Measurements from ENCODE around the gene NSUN5. TPM values are rescaled to one million over a fixed set of nuclear protein-coding genes. Genes with fewer than 3 reads are reported as not detected.
"Not testable (repeated sequence)": the region's sequence is repeated elsewhere in the genome, so short reads cannot be mapped to it uniquely, and the experiment has no call there.

NSUN5 gene
- total RNA-seq, 1 donor from 2014 or later, result 13.0 TPM

GRCh38 chr7:73313521-73313906 lies 4.9 kb upstream of the NSUN5 start:
- Histone ChIP-seq H3K9me3 (ENCODE audit: control insufficient read depth in 3 of 3, low read length in 3 of 3) (no peaks in the 10 kb centered on the region), H3K27ac (ENCODE audit: low read depth, low read length) (no peak overlapping the region), H3K4me3 (ENCODE audit: low read length in 3 of 3) (no peak overlapping the region), H3K4me1 (ENCODE audit: control insufficient read depth in 3 of 3, insufficient read depth in 3 of 3, low read length in 3 of 3) (peaks cover 0 to 5% (median 5%) of the 10 kb centered on the region in 3 donors), H3K36me3 (ENCODE audit: control insufficient read depth in 3 of 3, insufficient read depth in 3 of 3, low read length in 3 of 3) (no peaks in the 10 kb centered on the region), H3K9ac (ENCODE audit: low read depth in 1 of 3, low read length in 3 of 3) (no peak overlapping the region), H3K27me3 (ENCODE audit: control insufficient read depth in 3 of 3, insufficient read depth in 3 of 3, low read length in 3 of 3) (no peaks in the 10 kb centered on the region)

DNA sequence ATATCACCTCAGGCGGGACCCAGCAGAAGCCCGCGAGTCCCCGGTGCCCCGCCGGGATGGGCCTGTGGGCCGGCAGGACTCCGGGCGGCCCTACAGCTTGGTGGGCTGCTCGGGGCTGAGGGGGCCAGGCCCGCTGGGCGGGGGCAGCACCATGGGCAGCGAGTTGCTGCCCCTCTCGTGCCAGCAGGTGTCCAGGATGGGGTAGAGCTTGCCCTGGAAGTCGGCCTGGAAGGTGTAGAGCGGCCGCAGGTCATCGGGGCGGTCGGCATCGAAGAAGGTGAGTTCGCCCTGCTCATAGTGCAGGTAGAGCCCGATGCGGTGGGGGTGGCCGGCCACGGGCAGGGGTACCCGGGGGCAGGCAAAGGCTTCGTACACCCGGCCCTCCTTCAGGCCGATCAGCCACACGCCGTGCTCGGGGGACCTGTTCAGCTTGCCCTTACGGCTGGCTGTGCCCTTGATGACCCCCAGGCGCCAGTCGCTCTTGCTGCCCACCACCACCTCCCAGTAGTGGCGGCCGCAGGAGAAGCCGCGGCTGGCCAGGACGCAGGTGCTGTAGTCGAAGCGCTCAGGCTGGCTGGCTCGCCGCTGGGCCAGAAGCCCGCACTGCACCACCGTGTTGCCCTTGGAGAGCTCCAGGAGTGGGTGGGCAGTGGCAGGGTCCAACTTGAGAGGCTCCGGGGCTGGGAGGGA lies 4.3 kb upstream of the NSUN5 start:
- Histone ChIP-seq H3K27ac (ENCODE audit: low read depth, low read length) (no peak overlapping the region), H3K9ac (ENCODE audit: low read depth in 1 of 3, low read length in 3 of 3) (no peak overlapping the region), H3K9me3 (ENCODE audit: control insufficient read depth in 3 of 3, low read length in 3 of 3) (no peaks in the 10 kb centered on the region), H3K4me1 (ENCODE audit: control insufficient read depth in 3 of 3, insufficient read depth in 3 of 3, low read length in 3 of 3) (peaks cover 0 to 8% (median 8%) of the 10 kb centered on the region in 3 donors), H3K4me3 (ENCODE audit: low read length in 3 of 3) (no peak overlapping the region), H3K27me3 (ENCODE audit: control insufficient read depth in 3 of 3, insufficient read depth in 3 of 3, low read length in 3 of 3) (no peaks in the 10 kb centered on the region), H3K36me3 (ENCODE audit: control insufficient read depth in 3 of 3, insufficient read depth in 3 of 3, low read length in 3 of 3) (no peaks in the 10 kb centered on the region)

DNA sequence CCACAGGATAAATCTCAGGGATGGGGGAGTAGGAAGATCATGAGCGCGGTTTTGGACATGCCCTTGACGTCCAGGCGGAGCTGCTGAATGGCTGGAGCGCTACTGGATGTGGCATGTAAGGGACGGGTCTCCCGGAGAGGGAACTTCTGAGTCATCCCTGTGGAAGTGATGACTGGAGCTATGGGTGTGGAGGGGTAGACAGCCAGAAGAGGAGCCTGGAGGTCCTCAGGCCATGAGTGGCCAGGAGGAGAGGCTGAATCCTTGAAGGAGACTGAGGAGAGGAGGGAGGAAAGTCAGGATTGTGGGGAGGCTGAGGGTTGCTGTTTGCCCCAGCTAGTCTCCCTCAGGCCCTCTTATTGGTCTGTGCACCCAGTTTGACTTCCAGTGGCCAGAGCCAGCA lies 2.8 kb upstream of the NSUN5 start:
- H3K9me3 ChIP-seq (ENCODE audit: control insufficient read depth in 3 of 3, low read length in 3 of 3); H3K4me3 ChIP-seq (ENCODE audit: low read length in 3 of 3); H3K36me3 ChIP-seq (ENCODE audit: control insufficient read depth in 3 of 3, insufficient read depth in 3 of 3, low read length in 3 of 3); H3K27me3 ChIP-seq (ENCODE audit: control insufficient read depth in 3 of 3, insufficient read depth in 3 of 3, low read length in 3 of 3); H3K27ac ChIP-seq (ENCODE audit: low read depth, low read length); H3K9ac ChIP-seq (ENCODE audit: low read depth in 1 of 3, low read length in 3 of 3): not testable (repeated sequence)
- H3K4me1 ChIP-seq (ENCODE audit: control insufficient read depth in 3 of 3, insufficient read depth in 3 of 3, low read length in 3 of 3), result peaks cover 0 to 13% (median 13%) of the 10 kb centered on the region in 3 donors

- H3K9ac ChIP-seq (ENCODE audit: low read depth in 1 of 3, low read length in 3 of 3), result peak overlapping the region; percentile 69 to 85 (median 82)
Measured at GRCh38 chr7:73308074-73308664, 457 bp downstream of the NSUN5 start.

GRCh38 chr7:73307436-73307835 lies 1.2 kb downstream of the NSUN5 start:
- no peaks in the 10 kb centered on the region for H3K27me3 ChIP-seq (ENCODE audit: control insufficient read depth in 3 of 3, insufficient read depth in 3 of 3, low read length in 3 of 3)
- H3K9ac ChIP-seq (ENCODE audit: low read depth in 1 of 3, low read length in 3 of 3), result peak overlapping the region in 1 of 3 donors; percentile 85
- peaks cover 0 to 13% (median 13%) of the 10 kb centered on the region in 3 donors for H3K4me1 ChIP-seq (ENCODE audit: control insufficient read depth in 3 of 3, insufficient read depth in 3 of 3, low read length in 3 of 3)
- peak overlapping the region in 2 of 3 donors; percentile 82 to 86 for H3K4me3 ChIP-seq (ENCODE audit: low read length in 3 of 3)
- no peak overlapping the region for H3K27ac ChIP-seq (ENCODE audit: low read depth, low read length)
- H3K36me3 ChIP-seq (ENCODE audit: control insufficient read depth in 3 of 3, insufficient read depth in 3 of 3, low read length in 3 of 3), result peaks cover 23 to 26% (median 25%) of the 10 kb centered on the region in 3 donors
- no peaks in the 10 kb centered on the region for H3K9me3 ChIP-seq (ENCODE audit: control insufficient read depth in 3 of 3, low read length in 3 of 3)

More at GRCh38 chr7:73308074-73308664, 457 bp downstream of the NSUN5 start:
- Histone ChIP-seq H3K4me3 (ENCODE audit: low read length in 3 of 3) (peak overlapping the region; percentile 82 to 86 (median 84)), H3K36me3 (ENCODE audit: control insufficient read depth in 3 of 3, insufficient read depth in 3 of 3, low read length in 3 of 3) (peaks cover 20 to 23% (median 20%) of the 10 kb centered on the region in 3 donors), H3K27ac (ENCODE audit: low read depth, low read length) (peak overlapping the region; percentile 44), H3K4me1 (ENCODE audit: control insufficient read depth in 3 of 3, insufficient read depth in 3 of 3, low read length in 3 of 3) (peaks cover 0 to 13% (median 13%) of the 10 kb centered on the region in 3 donors), H3K9me3 (ENCODE audit: control insufficient read depth in 3 of 3, low read length in 3 of 3) (no peaks in the 10 kb centered on the region), H3K27me3 (ENCODE audit: control insufficient read depth in 3 of 3, insufficient read depth in 3 of 3, low read length in 3 of 3) (no peaks in the 10 kb centered on the region)

- H3K27ac ChIP-seq (ENCODE audit: low read depth, low read length); H3K27me3 ChIP-seq (ENCODE audit: control insufficient read depth in 3 of 3, insufficient read depth in 3 of 3, low read length in 3 of 3); H3K9me3 ChIP-seq (ENCODE audit: control insufficient read depth in 3 of 3, low read length in 3 of 3); H3K4me3 ChIP-seq (ENCODE audit: low read length in 3 of 3); H3K9ac ChIP-seq (ENCODE audit: low read depth in 1 of 3, low read length in 3 of 3): not testable (repeated sequence)
- Histone ChIP-seq H3K4me1 (ENCODE audit: control insufficient read depth in 3 of 3, insufficient read depth in 3 of 3, low read length in 3 of 3) (peaks cover 0 to 13% (median 13%) of the 10 kb centered on the region in 3 donors), H3K36me3 (ENCODE audit: control insufficient read depth in 3 of 3, insufficient read depth in 3 of 3, low read length in 3 of 3) (peaks cover 23 to 26% (median 25%) of the 10 kb centered on the region in 3 donors)
Measured at GRCh38 chr7:73304612-73305387, 3.8 kb downstream of the NSUN5 start.

DNA sequence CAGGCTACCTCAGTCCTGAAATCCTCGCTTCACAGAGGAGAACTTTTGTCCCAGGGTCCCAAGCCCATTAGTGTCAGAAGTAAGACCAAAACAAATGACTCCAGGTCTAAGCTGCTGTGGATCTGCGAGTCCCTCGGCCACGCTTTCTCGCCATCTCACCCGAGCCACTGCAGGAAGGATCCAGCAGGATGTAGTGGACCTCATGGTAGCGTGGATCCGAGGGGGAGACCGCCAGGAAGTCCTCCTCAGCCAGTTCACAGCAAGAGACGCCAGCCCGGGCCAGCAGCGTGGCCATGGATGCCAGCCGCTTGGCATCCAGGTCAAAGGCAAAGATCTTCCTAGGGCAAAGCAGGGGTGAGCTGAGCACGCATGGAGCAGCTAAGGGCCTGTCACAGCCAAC lies 4.6 kb downstream of the NSUN5 start:
- no peaks in the 10 kb centered on the region for H3K9me3 ChIP-seq (ENCODE audit: control insufficient read depth in 3 of 3, low read length in 3 of 3)
- no peak overlapping the region for H3K9ac ChIP-seq (ENCODE audit: low read depth in 1 of 3, low read length in 3 of 3)
- H3K36me3 ChIP-seq (ENCODE audit: control insufficient read depth in 3 of 3, insufficient read depth in 3 of 3, low read length in 3 of 3), result peaks cover 23 to 26% (median 25%) of the 10 kb centered on the region in 3 donors
- H3K4me1 ChIP-seq (ENCODE audit: control insufficient read depth in 3 of 3, insufficient read depth in 3 of 3, low read length in 3 of 3), result peaks cover 0 to 10% (median 9%) of the 10 kb centered on the region in 3 donors
- no peaks in the 10 kb centered on the region for H3K27me3 ChIP-seq (ENCODE audit: control insufficient read depth in 3 of 3, insufficient read depth in 3 of 3, low read length in 3 of 3)
- H3K27ac ChIP-seq (ENCODE audit: low read depth, low read length), result no peak overlapping the region
- H3K4me3 ChIP-seq (ENCODE audit: low read length in 3 of 3), result no peak overlapping the region

DNA sequence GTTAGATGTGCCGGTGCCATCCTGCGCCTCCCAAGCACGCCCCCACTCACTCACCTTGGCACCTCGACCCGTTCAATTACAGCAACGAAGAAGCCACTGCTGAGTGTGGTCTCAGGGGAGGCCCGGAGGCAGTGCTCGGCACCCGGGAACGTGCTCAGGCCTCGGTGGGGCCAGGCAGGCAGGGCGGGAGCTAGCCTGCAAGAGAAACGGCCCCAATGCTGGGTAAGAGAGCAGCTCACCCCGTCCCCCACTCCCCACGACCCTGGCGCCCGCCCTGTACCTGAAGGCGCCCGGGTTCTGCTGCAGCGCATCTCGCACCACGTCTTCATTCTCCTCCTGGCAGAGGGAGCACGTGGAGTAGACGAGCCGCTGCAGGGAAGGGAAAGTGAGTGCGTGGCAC lies 5.1 kb downstream of the NSUN5 start:
- no peaks in the 10 kb centered on the region for H3K9me3 ChIP-seq (ENCODE audit: control insufficient read depth in 3 of 3, low read length in 3 of 3)
- H3K4me3 ChIP-seq (ENCODE audit: low read length in 3 of 3), result no peak overlapping the region
- H3K27ac ChIP-seq (ENCODE audit: low read depth, low read length), result no peak overlapping the region
- peaks cover 0 to 8% (median 8%) of the 10 kb centered on the region in 3 donors for H3K4me1 ChIP-seq (ENCODE audit: control insufficient read depth in 3 of 3, insufficient read depth in 3 of 3, low read length in 3 of 3)
- H3K36me3 ChIP-seq (ENCODE audit: control insufficient read depth in 3 of 3, insufficient read depth in 3 of 3, low read length in 3 of 3), result peaks cover 23 to 26% (median 25%) of the 10 kb centered on the region in 3 donors
- no peak overlapping the region for H3K9ac ChIP-seq (ENCODE audit: low read depth in 1 of 3, low read length in 3 of 3)
- no peaks in the 10 kb centered on the region for H3K27me3 ChIP-seq (ENCODE audit: control insufficient read depth in 3 of 3, insufficient read depth in 3 of 3, low read length in 3 of 3)

DNA sequence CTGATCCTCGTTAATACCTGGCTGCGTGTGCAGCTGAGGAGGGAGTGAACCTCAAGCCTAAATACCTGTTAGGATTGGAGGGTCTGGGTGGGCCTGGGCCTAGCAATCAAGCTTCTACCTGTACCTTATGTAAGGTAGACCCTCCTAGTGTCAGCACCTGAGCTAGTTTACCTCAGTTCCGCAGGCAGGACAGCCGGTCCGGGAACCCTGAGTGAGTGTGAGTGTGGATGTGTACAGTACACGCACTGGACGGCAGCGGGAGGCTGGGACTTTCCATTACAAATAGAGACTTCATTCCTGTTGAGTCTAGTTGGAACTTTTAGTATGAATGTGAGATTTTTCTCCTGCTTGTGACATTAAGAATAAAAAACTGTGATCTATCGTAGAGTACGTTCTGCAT lies 5.8 kb downstream of the NSUN5 start:
- not testable (repeated sequence) for H3K9me3 ChIP-seq (ENCODE audit: control insufficient read depth in 3 of 3, low read length in 3 of 3); H3K27me3 ChIP-seq (ENCODE audit: control insufficient read depth in 3 of 3, insufficient read depth in 3 of 3, low read length in 3 of 3); H3K9ac ChIP-seq (ENCODE audit: low read depth in 1 of 3, low read length in 3 of 3); H3K4me3 ChIP-seq (ENCODE audit: low read length in 3 of 3); H3K27ac ChIP-seq (ENCODE audit: low read depth, low read length); H3K4me1 ChIP-seq (ENCODE audit: control insufficient read depth in 3 of 3, insufficient read depth in 3 of 3, low read length in 3 of 3)
- peaks cover 23 to 26% (median 25%) of the 10 kb centered on the region in 3 donors for H3K36me3 ChIP-seq (ENCODE audit: control insufficient read depth in 3 of 3, insufficient read depth in 3 of 3, low read length in 3 of 3)

DNA sequence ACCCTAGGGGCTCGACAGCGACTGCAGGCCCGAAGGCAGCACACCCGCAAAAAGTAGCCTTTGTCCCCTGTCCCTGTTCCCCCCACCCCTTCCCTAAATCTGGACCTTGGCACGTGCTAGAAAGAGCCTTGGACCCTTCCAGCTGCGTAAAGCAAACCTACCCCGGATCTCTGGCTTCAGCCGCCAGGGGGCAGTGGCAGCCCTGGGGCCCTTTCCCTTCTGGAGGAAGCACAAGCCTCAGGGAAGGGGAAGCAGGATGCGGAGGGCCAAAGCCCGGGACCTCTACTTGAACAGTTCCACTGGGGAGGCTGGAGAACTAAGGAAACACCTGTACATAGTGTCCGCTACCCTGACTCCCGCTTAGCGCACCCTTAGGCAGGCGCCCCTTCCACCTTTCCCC lies 7.5 kb downstream of the NSUN5 start:
- not testable (repeated sequence) for H3K27ac ChIP-seq (ENCODE audit: low read depth, low read length); H3K4me3 ChIP-seq (ENCODE audit: low read length in 3 of 3); H3K9ac ChIP-seq (ENCODE audit: low read depth in 1 of 3, low read length in 3 of 3); H3K9me3 ChIP-seq (ENCODE audit: control insufficient read depth in 3 of 3, low read length in 3 of 3); H3K4me1 ChIP-seq (ENCODE audit: control insufficient read depth in 3 of 3, insufficient read depth in 3 of 3, low read length in 3 of 3); H3K27me3 ChIP-seq (ENCODE audit: control insufficient read depth in 3 of 3, insufficient read depth in 3 of 3, low read length in 3 of 3)
- peaks cover 18 to 25% (median 22%) of the 10 kb centered on the region in 3 donors for H3K36me3 ChIP-seq (ENCODE audit: control insufficient read depth in 3 of 3, insufficient read depth in 3 of 3, low read length in 3 of 3)

Data from skeletal muscle tissue (tissue), 4 donors.